Endothelial cell of hepatic sinusoid (primary cell): ENCODE data around the gene P2RY2.
"Not testable (repeated sequence)": the region's sequence is repeated elsewhere in the genome, so short reads cannot be mapped to it uniquely, and the experiment has no call there.

Source experiments
- in situ Hi-C: cut with HindIII; loops from 2 replicates; pipeline ENCODE4 v1.10.0; 2017; ENCODE audit warnings: low sequenced_read_pairs

P2RY2 gene

DNA sequence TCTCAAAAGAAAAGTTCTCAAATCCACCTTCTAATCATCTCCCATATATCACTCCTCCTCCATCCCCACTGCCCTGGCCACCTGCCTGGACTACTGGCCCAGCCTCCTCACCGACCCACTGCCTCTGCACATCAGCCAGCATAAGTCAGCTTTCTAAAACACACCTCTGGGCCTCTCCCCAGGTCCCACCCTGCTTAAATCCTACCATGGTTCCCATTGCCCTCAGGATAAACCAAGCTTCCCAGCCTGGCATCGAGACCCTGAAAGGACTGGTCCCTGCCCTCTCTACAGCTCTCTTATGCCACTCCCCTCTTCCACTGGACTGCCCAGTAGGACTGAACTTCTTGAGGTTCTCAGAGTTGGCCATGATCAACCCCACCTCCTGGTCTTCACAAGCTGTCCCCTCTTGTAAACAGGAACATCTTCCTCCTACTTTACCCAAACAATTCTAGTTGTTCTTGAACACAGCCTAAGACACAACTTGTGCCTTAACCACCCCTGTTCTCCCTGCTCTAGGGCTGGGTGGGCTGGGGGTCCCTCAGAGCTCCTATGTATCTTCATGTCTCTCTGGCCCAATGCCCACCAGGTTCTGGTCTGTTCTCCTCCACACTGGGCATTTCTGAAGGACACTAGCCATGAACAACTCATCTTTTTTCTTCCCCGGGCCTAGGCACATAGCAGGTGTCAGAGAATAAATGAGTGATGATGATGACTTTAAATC is 41.5 kb downstream of the P2RY2 start:
- in situ Hi-C loops = no loop called here

GRCh38 chr11:73260127-73260457 is 42.0 kb downstream of the P2RY2 start:
- in situ Hi-C loops = no loop called here

DNA sequence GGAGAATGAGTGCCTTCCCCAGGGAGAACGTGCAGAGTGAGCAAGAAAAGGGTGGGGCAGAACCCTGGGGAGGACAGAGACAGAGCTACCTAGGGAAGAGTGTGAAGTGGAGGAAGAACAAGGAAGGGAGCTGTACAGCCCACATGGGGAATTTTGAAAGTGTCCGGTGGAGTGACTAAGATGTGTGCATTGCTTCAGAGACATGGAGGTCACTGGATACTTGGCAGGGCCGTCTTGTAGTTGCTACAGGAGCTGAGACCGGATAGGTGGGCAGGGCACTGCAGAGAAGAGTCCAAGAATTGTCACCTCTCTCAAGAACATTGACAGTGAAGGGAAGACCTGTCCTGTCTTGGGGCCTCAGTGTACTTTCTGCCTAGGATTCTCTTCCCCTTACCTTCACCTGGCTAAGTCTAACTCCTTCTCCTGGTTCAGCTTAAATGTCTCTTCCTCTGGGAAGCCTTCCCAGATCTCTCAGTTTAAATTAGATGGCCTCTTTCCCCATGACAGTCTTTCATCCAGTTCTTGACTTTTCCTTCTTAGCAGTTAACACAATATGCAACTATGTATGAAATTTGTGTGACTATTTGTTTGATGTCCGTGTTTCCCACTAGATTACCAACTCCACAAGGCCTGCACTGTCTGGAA is 44.9 kb downstream of the P2RY2 start:
- in situ Hi-C loops = no loop called here

DNA sequence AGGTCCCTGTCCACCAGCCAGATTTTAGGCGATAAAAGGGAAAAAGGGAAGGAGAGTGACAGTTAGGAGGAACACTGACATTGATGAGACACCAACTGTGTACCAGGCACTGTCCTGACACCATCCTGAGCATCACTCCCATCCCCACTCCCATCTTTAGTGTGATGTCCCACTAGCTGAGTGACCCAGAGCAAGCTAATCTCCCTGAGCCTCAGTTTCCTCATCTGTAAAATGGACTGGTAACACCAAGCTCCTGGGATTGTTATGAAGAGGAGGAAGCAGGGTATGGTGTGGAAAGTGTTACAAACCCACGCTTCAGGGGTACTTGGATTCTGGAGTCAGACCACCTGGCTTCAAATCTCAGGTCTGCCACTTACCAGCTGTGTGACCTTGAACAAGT is 45.6 kb downstream of the P2RY2 start:
- in situ Hi-C loops = no loop called here

DNA sequence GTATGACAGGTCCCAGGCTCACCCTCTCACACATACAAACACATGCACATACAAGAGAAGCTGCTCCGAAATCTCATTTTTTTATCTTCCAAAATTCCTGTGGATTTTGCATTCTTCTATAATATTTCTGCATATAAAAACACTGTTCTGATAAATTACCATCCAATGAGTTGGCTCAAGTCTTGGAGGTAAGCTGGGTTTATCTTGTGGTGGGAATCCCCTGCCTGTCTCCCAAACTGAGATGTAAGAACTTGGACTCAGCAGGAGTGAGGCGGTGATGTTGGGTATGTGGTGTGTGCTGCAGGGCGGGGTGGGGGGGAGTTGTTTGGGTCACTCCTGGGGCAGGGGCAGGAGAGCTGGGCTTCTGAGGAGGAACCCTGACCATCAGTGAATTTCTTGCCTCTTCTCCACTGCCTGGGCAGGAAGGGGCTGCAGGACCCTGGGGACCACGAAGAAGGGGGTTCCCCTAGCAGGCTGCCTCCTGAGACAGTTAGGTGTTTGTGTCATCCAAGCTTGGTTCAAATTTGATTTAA is 47.3 kb downstream of the P2RY2 start:
- in situ Hi-C loops = loop anchor here (5.0 kb wide), 1 partner anchor 73 kb away; no protein-coding TSS in a partner anchor

- in situ Hi-C loops = loop anchor here (5.0 kb wide), 1 partner anchor 74 kb away; no protein-coding TSS in a partner anchor
These were observed 48.0 kb downstream of the P2RY2 start for GRCh38 chr11:73265853-73266645.

DNA sequence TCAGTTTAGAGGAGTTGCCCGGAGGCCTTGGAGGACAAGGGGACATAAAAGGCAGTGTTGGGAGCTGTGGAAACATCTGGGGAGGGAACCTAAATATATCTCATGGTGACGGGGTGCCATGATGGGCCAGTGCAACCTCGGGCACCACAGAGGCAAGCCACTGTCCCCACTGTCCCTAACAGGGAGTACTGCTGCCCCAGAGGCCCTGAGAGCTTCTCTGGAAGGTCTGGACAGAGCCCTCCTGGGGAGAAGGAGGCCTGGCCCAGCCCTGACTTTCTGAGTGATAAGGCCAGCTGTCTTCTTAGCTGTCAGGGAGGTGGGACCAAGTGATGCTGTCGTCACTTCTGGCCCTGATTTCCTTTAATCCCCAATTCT is 48.6 kb downstream of the P2RY2 start:
- in situ Hi-C loops = loop anchor here (5.0 kb wide), 1 partner anchor 74 kb away; no protein-coding TSS in a partner anchor

DNA sequence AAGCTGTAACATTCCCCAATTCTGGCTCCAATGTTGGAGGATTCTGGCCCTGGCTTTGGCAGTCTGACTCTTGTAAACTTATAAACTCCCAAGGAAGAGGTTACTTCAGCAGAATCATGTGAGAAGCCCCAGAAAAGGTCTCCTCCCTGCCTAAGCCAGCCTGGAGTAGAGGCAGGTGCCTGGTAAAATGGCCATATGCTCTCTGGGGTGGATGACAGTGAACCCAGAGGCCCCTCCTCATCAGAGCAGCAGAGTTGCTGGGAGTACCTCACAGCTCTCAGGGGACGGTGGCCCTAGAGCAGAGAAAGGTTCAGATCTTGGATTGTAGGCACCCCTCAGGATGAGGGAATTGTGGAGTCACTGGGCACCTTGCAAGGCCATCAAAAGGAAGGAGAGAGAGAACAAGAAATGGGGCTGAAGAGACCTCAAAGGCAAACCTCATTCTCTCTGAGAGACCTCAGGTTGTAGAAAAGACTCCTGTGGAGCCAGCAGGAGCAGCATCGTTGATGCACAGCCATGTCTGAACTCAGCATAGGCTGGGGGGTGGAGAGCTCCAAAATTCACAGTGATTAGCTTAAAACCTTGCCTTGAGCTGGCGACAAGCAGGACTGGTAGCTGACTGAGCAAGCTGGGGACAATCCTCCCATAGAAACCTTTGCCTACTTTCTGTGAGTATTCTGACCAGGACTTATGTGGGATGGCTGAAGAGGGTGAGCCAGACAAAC is 49.2 kb downstream of the P2RY2 start:
- in situ Hi-C loops = loop anchor here (5.0 kb wide), 1 partner anchor 75 kb away; no protein-coding TSS in a partner anchor

GRCh38 chr11:73267906-73268540 is 49.9 kb downstream of the P2RY2 start:
- in situ Hi-C loops = loop anchor here (5.0 kb wide), 1 partner anchor 76 kb away; no protein-coding TSS in a partner anchor

DNA sequence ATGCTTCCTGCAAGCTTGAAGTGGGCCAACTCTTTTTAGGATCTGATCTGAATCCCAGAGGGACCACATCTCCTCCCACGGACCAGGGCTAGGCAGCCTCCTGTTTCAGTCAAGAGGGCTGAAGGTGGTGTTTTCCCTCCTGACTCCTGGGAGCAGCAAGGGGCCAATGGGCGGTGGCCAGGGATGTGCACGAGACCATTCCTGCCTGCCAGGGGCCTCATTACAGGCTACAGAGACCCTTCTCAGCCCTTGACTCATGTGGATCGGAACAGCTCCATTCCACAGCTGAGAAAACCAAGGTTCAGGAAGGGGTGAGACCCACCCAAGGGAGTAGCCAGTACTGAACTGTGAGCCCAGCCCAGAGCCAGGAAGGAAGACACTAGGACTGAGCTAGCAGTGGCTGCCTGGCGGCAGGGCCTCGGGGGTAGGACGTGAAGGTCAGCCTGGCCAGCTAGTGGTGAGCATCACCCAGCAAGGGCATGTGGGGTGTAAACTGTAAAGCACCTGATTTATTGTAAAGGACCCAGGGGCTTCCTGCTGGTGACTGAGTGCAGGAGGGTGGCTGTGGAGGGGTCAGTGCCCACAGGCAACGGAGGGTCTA is 50.7 kb downstream of the P2RY2 start:
- in situ Hi-C loops = loop anchor here (5.0 kb wide), 1 partner anchor 76 kb away; no protein-coding TSS in a partner anchor

DNA sequence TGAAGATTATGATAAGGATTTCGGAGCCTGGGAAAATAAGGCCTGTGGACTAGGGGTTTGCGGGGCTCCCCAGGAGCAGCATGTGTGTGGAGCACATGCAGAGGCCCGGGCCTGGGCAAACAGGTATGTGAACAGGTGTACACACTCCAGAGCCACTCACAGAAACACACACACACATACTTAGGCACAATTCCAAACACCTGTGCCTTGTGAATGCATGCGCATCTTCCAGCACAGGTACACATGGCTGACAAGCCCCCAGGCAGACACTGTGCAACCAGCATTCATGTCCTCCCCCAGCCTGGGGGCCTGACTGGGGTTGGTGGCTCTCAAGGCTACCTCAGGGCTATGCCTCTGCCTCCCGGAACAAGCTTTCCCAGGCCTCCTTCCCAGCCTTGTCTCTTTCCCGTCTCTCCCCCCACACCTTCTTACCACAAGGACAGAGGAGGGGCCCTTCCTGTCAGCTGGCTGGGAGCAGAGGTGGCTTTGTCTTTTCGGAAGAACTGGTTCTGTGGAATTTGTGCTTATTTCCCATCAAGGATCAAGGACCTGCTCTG is 51.5 kb downstream of the P2RY2 start:
- in situ Hi-C loops = loop anchor here (5.0 kb wide), 1 partner anchor 77 kb away; no protein-coding TSS in a partner anchor

- in situ Hi-C loops = no loop called here
These were observed 52.2 kb downstream of the P2RY2 start for GRCh38 chr11:73270016-73270854.

GRCh38 chr11:73270855-73271477 is 52.9 kb downstream of the P2RY2 start:
- in situ Hi-C loops = no loop called here

- in situ Hi-C loops = not testable (repeated sequence)
These were observed 53.4 kb downstream of the P2RY2 start for GRCh38 chr11:73271478-73271865.

DNA sequence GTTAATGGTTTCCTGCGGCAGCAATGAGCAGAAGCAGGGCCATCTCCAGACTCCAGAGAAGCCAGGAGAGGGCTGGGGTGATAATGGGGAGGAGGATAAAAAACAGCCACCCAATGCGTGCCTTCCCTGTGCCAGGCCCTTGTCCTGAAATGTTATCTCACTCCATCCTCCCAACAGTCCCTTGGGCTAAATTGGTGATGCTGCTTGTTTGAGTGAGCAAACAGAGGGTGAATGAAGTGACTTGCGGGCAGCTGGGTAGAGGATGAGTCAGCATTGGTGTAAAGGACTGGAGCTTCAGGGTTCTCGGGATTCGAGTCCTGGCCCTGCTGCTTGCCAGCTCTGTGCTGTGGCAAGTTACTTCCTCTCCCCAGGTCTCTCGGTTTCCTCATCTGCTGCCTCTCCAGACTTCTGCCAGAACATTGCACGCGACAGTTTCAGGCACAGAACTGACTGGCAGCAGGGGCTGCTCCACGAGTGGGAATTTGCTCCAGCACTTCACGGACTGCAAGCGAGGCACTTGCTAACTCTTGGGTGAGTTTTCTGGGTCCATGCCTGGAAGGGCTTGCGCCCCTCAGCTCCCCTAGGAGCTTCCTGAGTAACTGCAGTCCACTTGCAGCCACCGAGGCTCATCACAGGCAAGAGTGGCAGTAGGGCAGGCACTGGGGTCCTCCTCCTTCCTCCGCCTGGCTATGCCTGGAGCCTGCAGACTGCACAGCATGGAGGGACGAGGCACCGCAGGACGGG is 54.0 kb downstream of the P2RY2 start, which contains the start of gene P2RY6:
Gene P2RY6 (plus strand): TSS at position 403 of the 744 bp plus-strand sequence. CDS start 24,181 bp downstream, outside the sequence.
- in situ Hi-C loops = no loop called here

DNA sequence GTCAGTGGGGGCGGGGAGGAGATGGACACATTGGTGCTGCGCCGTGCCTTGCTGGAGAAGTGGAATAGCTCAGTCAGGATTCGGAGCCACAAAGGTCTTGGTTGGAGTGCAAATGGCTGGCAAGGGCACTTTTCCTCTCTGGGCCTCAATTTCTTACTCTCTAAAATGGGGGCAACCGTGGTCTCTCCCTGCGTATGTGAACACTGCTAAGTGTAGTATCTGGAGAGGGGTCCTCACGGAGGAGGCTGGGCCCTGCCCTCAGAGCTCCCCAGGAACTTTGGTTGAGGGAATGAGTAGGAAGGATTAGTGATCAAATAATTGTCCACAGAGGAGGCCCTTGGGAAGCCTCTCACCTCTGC is 54.6 kb downstream of the P2RY2 start:
- in situ Hi-C loops = no loop called here

- in situ Hi-C loops = no loop called here
These were observed 55.3 kb downstream of the P2RY2 start for GRCh38 chr11:73273222-73273895.
